Subcutaneous adipose tissue (tissue), 4 donors: ENCODE data around the gene KAZN. TPM values are rescaled to one million over a fixed set of nuclear protein-coding genes. Genes with fewer than 3 reads are reported as not detected.

ENCODE experiments used
- total RNA-seq, 4 donors: library from RNA; depleted of rRNA; stranded (reverse); fragments of >200 nt; gene quantifications; one replicate each; pipeline ENCODE4 v1.1.0, GENCODE V29; 2016
- TF ChIP-seq, protein P1 (sequence below): fragments of 450-650 bp; IDR thresholded peaks from one replicate; pipeline ENCODE4 v1.5.1; 2016; ENCODE audit warnings: low read depth, mild to moderate bottlenecking, control low read depth, antibody characterized with exemption, moderate library complexity

KAZN gene
- total RNA-seq, 4 donors from 2014 or later: 7.5 to 22.2 (median 10.4) TPM

DNA sequence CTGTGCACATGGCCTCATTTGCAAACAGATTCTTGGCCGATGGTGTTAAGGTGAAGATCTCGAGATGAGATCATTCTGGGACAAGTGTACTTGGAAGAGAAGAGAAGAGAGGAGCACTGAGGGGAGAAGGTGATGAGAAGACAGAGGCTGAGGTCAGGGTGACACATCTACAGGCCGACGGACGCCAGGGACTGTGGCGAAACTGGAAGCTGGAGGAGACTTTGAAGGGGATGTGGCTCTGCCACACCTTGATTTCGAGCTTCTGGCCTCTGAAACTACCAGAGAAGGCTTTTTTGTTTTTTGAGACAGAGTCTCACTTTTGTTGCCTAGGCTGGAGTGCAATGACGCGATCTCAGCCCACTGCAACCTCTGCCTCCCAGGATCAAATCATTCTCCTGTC lies 417.5 kb downstream of the KAZN start:
- TF ChIP-seq, protein P1, sequence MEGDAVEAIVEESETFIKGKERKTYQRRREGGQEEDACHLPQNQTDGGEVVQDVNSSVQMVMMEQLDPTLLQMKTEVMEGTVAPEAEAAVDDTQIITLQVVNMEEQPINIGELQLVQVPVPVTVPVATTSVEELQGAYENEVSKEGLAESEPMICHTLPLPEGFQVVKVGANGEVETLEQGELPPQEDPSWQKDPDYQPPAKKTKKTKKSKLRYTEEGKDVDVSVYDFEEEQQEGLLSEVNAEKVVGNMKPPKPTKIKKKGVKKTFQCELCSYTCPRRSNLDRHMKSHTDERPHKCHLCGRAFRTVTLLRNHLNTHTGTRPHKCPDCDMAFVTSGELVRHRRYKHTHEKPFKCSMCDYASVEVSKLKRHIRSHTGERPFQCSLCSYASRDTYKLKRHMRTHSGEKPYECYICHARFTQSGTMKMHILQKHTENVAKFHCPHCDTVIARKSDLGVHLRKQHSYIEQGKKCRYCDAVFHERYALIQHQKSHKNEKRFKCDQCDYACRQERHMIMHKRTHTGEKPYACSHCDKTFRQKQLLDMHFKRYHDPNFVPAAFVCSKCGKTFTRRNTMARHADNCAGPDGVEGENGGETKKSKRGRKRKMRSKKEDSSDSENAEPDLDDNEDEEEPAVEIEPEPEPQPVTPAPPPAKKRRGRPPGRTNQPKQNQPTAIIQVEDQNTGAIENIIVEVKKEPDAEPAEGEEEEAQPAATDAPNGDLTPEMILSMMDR: no peak

DNA sequence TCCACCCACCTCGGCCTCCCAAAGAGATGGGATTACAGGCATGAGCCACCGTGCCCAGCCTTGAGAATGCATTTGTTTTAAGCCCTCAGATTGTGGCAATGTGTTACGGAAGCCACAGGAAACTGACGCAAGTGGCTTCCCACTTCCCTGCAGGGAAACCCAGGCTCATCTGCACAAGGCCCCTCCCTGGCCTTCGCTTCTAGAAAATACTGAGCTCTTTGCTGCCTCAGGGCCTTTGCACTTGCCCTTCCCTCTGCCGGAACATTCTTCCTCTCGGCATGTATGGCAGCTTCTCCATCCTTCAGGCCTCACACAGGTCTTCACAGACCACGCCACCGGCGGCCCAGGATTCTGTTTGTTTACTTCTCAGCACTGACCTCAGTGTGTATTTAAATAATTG lies 418.0 kb downstream of the KAZN start:
- TF ChIP-seq, protein P1: no peak

- TF ChIP-seq, protein P1: no peak
Measured at GRCh38 chr1:15017120-15017519, 418.6 kb downstream of the KAZN start.

DNA sequence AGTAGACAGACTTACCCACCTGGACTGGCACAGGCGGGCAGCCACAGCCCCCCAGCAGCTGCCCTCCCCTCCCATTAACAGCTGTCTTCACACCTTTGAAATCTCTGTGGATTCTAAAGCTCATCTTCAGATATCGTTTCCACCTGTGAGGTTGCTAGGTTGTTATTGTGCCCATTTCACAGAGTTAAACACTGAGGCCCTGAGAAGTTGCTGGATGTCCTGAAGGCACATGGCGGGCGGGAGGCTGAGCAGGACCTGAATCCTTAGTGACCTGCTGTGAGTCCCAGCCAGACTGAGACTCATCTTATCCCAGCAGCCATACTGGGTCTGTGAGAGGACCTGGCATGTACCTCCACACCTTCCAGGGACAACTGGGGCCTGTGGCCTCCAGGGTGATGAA lies 420.3 kb downstream of the KAZN start:
- TF ChIP-seq, protein P1: no peak

GRCh38 chr1:15020943-15021745 lies 422.7 kb downstream of the KAZN start:
- TF ChIP-seq, protein P1: no peak

DNA sequence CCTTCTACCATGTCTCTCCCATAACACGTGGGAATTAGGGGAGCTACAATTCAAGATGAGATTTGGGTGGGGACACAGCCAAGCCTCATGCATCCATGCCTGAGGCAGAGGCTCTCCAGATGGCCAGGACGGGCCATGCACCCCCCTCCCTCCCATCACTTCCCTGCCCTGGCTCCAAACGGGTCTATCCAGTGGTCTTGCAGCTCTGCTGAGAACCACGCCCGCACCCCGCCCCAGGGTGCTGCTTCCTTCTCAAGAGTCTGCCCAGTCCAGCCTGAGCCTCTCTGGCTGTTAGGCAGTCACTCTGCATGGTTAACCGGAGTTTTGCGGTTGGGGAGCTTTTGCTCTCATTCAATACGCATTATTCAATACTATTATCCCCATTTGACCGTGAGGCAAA lies 423.6 kb downstream of the KAZN start:
- TF ChIP-seq, protein P1: no peak

GRCh38 chr1:15023205-15023604 lies 424.7 kb downstream of the KAZN start:
- TF ChIP-seq, protein P1: no peak
